Calu3 (cell line): Measurements from ENCODE around the gene ANKRD55. TPM values are rescaled to one million over a fixed set of nuclear protein-coding genes. Genes with fewer than 3 reads are reported as not detected.
"Not testable (repeated sequence)": the region's sequence is repeated elsewhere in the genome, so short reads cannot be mapped to it uniquely, and the experiment has no call there.

Experiments used
- BruUV-seq: library from RNA; stranded (reverse); fragments of 400-500 nt; replicated peaks from 2 replicates; lab custom pipeline; 2021; lab: Mats Ljungman, UMichigan
- CTCF ChIA-PET: fragments of 300-600 bp; sonication (Branson Sonifier 250); formaldehyde crosslinking; loops from one replicate; lab custom pipeline; 2022; ENCODE audit warnings: antibody characterized with exemption; lab: Charles Lee
- DNase-seq: peaks from one replicate; pipeline ENCODE4 v3.0.0; 2022
- H3K27ac Mint-ChIP-seq: one replicate; pipeline ENCODE4 v1.8.0; 2022; ENCODE audit warnings: mixed read lengths; ENCODE audit not compliant: unreplicated experiment
- H3K27me3 Mint-ChIP-seq: one replicate; pipeline ENCODE4 v1.8.0; 2022; ENCODE audit warnings: mixed read lengths; ENCODE audit not compliant: unreplicated experiment
- H3K36me3 Mint-ChIP-seq: one replicate; pipeline ENCODE4 v1.8.0; 2022; ENCODE audit warnings: mild to moderate bottlenecking, moderate library complexity, mixed read lengths; ENCODE audit not compliant: insufficient read depth, unreplicated experiment
- H3K4me1 Mint-ChIP-seq: one replicate; pipeline ENCODE4 v1.8.0; 2022; ENCODE audit warnings: mild to moderate bottlenecking, low read depth, mixed read lengths; ENCODE audit not compliant: unreplicated experiment
- H3K4me3 Mint-ChIP-seq: one replicate; pipeline ENCODE4 v1.8.0; 2022; ENCODE audit warnings: mild to moderate bottlenecking, low read depth, moderate library complexity, mixed read lengths; ENCODE audit not compliant: unreplicated experiment
- H3K9me3 Mint-ChIP-seq: one replicate; pipeline ENCODE4 v1.8.0; 2022; ENCODE audit warnings: low read depth, mixed read lengths; ENCODE audit not compliant: unreplicated experiment
- intact Hi-C: fragments of 100-400 bp; cut with micrococcal nuclease; formaldehyde crosslinking; loops from one replicate; pipeline ENCODE4 v1.10.0; 2022; ENCODE audit not compliant: unreplicated experiment
- total RNA-seq: library from RNA; stranded (reverse); gene quantifications from 2 replicates; pipeline ENCODE4 v1.2.3, GENCODE V29; 2022
- TF ChIP-seq, protein P1 (sequence below): fragments of 200-600 bp; IDR thresholded peaks from one replicate; pipeline ENCODE4 v1.8.0; 2022; ENCODE audit warnings: antibody characterized with exemption; ENCODE audit not compliant: unreplicated experiment

ANKRD55 gene
- total RNA-seq, 1 experiment from 2014 or later = not detected

DNA sequence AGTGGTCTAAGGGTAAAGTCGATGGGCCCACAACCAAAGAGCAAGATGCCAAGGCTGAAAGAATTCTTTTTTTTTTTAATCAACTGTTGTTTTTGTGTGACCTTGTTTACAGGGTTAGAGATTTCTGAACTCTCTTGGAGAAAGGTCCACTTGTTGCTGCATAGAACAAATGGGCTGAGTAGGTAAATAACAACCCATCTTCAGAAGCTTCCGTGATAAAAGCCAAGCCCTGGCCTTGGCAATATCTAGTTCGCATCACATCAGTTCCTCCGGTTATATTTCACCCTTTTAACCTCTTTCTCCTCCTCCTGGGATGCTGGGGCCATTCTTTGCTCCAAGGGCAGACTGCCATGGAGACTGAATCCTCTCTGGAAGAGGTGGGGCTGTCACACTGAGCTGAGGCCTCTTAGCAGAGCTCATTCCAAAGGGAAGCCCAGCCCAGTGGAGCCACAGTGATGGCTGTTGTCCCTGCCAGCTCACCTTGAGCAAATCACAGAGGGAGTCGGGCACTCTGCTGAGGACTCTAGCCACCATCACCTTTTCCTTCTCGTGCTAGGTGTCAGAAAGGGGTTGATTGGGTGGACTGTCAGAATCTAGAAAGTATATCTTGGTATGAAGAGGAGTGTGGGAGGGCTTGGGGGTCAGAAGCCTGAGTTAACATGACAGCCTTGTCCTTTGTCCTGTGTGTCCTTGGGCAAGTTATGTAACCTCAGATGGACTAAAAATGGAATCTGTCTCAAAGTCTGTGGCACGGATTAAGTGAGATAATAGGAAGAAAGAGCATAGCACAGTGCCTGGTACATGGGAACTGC is 17.9 kb downstream of the ANKRD55 start:
- no peak for DNase-seq
- no TSS peak for BruUV-seq
- CTCF ChIA-PET = no interaction called here

GRCh38 chr5:56213886-56214535 is 19.1 kb downstream of the ANKRD55 start:
- Mint-ChIP-seq H3K9me3 (peaks cover 17% of the 10 kb centered on the region), H3K27ac (peak overlapping the region; percentile 72)
- CTCF ChIA-PET = not testable (repeated sequence)

More for the DNA sequence above, 17.9 kb downstream of the ANKRD55 start:
- H3K27ac Mint-ChIP-seq = no peak overlapping the region
- peaks cover 19% of the 10 kb centered on the region for H3K9me3 Mint-ChIP-seq
- peaks cover 12% of the 10 kb centered on the region for H3K36me3 Mint-ChIP-seq
- H3K4me3 Mint-ChIP-seq = no peak overlapping the region
- TF ChIP-seq, protein P1, sequence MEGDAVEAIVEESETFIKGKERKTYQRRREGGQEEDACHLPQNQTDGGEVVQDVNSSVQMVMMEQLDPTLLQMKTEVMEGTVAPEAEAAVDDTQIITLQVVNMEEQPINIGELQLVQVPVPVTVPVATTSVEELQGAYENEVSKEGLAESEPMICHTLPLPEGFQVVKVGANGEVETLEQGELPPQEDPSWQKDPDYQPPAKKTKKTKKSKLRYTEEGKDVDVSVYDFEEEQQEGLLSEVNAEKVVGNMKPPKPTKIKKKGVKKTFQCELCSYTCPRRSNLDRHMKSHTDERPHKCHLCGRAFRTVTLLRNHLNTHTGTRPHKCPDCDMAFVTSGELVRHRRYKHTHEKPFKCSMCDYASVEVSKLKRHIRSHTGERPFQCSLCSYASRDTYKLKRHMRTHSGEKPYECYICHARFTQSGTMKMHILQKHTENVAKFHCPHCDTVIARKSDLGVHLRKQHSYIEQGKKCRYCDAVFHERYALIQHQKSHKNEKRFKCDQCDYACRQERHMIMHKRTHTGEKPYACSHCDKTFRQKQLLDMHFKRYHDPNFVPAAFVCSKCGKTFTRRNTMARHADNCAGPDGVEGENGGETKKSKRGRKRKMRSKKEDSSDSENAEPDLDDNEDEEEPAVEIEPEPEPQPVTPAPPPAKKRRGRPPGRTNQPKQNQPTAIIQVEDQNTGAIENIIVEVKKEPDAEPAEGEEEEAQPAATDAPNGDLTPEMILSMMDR = no peak
- H3K4me1 Mint-ChIP-seq = peaks cover 27% of the 10 kb centered on the region
- H3K27me3 Mint-ChIP-seq = no peaks in the 10 kb centered on the region
- intact Hi-C loops = no loop called here

GRCh38 chr5:56212130-56212879 is 20.8 kb downstream of the ANKRD55 start:
- CTCF ChIA-PET = no interaction called here
- peak overlapping the region; percentile 37 for H3K4me3 Mint-ChIP-seq
- peaks cover 12% of the 10 kb centered on the region for H3K36me3 Mint-ChIP-seq
- no TSS peak for BruUV-seq
- peaks cover 27% of the 10 kb centered on the region for H3K4me1 Mint-ChIP-seq
- no peaks in the 10 kb centered on the region for H3K27me3 Mint-ChIP-seq
- TF ChIP-seq, protein P1 = no peak
- DNase-seq = no peak
- peak overlapping the region; percentile 94 for H3K27ac Mint-ChIP-seq
- H3K9me3 Mint-ChIP-seq = peaks cover 14% of the 10 kb centered on the region
- intact Hi-C loops = no loop called here

More at GRCh38 chr5:56213886-56214535, 19.1 kb downstream of the ANKRD55 start:
- BruUV-seq, H3K27me3 Mint-ChIP-seq, intact Hi-C loops, H3K4me3 Mint-ChIP-seq: not testable (repeated sequence)
- H3K36me3 Mint-ChIP-seq = peaks cover 12% of the 10 kb centered on the region
- peak; percentile 12 for DNase-seq
- peaks cover 27% of the 10 kb centered on the region for H3K4me1 Mint-ChIP-seq

DNA sequence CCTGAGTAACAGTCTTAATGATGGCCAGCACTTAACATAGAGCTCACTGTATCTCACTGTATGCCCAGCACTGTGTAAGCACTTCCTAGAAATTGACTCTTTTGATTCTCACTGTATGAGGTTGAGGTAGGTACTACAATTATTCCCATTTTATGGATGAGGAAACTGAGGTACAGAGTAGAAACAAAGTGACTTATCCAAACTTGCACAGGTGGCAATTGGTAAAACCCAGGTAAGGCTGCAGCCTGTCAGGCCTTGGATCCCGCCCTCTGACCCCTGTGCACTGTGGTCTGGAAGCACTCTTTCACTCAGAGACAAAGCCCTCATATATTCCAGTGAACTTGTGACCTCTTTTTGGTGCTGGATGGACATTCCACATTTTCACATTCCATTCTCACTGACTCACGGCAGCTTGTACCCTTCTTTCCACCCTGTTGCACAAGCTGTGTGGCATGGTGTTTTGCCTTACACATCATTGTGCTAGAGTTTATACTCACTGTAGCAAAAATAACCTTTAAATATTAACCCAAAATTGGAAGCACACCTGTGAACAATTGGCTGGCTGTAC is 21.7 kb downstream of the ANKRD55 start:
- CTCF ChIA-PET = interaction anchor here (0.6 to 1.2 kb wide), 2 partner anchors 275 to 277 kb away, joined by 3 to 4 read pairs; no protein-coding TSS in a partner anchor
- intact Hi-C loops = no loop called here
- peak; percentile 77 for DNase-seq
- Mint-ChIP-seq H3K9me3 (peaks cover 12% of the 10 kb centered on the region), H3K36me3 (peaks cover 12% of the 10 kb centered on the region), H3K4me1 (peaks cover 27% of the 10 kb centered on the region), H3K27ac (peak overlapping the region; percentile 94), H3K27me3 (no peaks in the 10 kb centered on the region), H3K4me3 (peak overlapping the region; percentile 37)
- BruUV-seq = no TSS peak
- TF ChIP-seq, protein P1 = no peak
